CD8-positive, alpha-beta memory T cell (primary cell): ENCODE data around the gene ADAM10. TPM values are rescaled to one million over a fixed set of nuclear protein-coding genes. Genes with fewer than 3 reads are reported as not detected.
A peak's percentile ranks its signal among the peaks of the same experiment; 100 is the strongest.

ENCODE experiments used
- CTCF ChIA-PET: fragments of 350-600 bp; sonication (Branson Sonifier 250); formaldehyde crosslinking; loops from one replicate; lab custom pipeline; 2021; ENCODE audit warnings: antibody characterized with exemption; lab: Charles Lee
- POLR2A ChIA-PET: fragments of 350-600 bp; sonication (Branson Sonifier 250); formaldehyde crosslinking; loops from one replicate; lab custom pipeline; 2021; ENCODE audit warnings: antibody characterized with exemption; lab: Charles Lee
- DNase-seq, 5 donors: peaks; one replicate each; pipeline versions ENCODE4 v3.0.0 to v3.0.0-alpha.2; 2020 to 2022; ENCODE audit warnings: mixed read lengths in 1 of 5
- H3K27ac ChIP-seq: one replicate; pipeline ENCODE4 v1.7.0; 2013; ENCODE audit warnings: low read depth, mild to moderate bottlenecking, low read length, moderate library complexity
- H3K27me3 ChIP-seq: 2 replicates; pipeline ENCODE4 v1.7.0; 2013; ENCODE audit warnings: low read length, mild to moderate bottlenecking; ENCODE audit not compliant: insufficient read depth, poor library complexity, severe bottlenecking
- H3K36me3 ChIP-seq: 2 replicates; pipeline ENCODE4 v1.7.0; 2013; ENCODE audit warnings: mild to moderate bottlenecking, low read length, moderate library complexity; ENCODE audit not compliant: insufficient read depth
- H3K4me1 ChIP-seq: 2 replicates; pipeline ENCODE4 v1.7.0; 2013; ENCODE audit warnings: mild to moderate bottlenecking, low read length, moderate library complexity; ENCODE audit not compliant: insufficient read depth
- H3K4me3 ChIP-seq: 2 replicates; pipeline ENCODE4 v1.7.0; 2013; ENCODE audit warnings: mild to moderate bottlenecking, low read length
- H3K9me3 ChIP-seq: 2 replicates; pipeline ENCODE4 v1.7.0; 2013; ENCODE audit warnings: mild to moderate bottlenecking, low read length
- H3K27ac Mint-ChIP-seq, 8 donors: one replicate each; pipeline ENCODE4 v1.8.0; 2020 to 2021; ENCODE audit warnings: mixed read lengths in 8 of 8, mild to moderate bottlenecking in 6 of 8, inconsistent platforms in 3 of 8, moderate library complexity in 3 of 8
- H3K27me3 Mint-ChIP-seq, 2 donors: one replicate each; pipeline ENCODE4 v1.8.0; 2020 to 2021; ENCODE audit warnings: mixed read lengths in 2 of 2, mild to moderate bottlenecking in 1 of 2, moderate library complexity in 1 of 2
- H3K36me3 Mint-ChIP-seq, 3 donors: one replicate each; pipeline ENCODE4 v1.8.0; 2020 to 2021; ENCODE audit warnings: mixed read lengths in 3 of 3, inconsistent platforms in 1 of 3, mild to moderate bottlenecking in 1 of 3
- H3K4me1 Mint-ChIP-seq, 3 donors: one replicate each; pipeline ENCODE4 v1.8.0; 2020 to 2021; ENCODE audit warnings: mixed read lengths in 3 of 3, inconsistent platforms in 1 of 3, mild to moderate bottlenecking in 1 of 3
- H3K4me3 Mint-ChIP-seq, 7 donors: one replicate each; pipeline ENCODE4 v1.8.0; 2020 to 2021; ENCODE audit warnings: mixed read lengths in 7 of 7, mild to moderate bottlenecking in 6 of 7, moderate library complexity in 4 of 7, inconsistent platforms in 2 of 7
- H3K9me3 Mint-ChIP-seq, 5 donors: one replicate each; pipeline ENCODE4 v1.8.0; 2020 to 2022; ENCODE audit warnings: mixed read lengths in 5 of 5, mild to moderate bottlenecking in 3 of 5, moderate library complexity in 2 of 5, inconsistent platforms in 1 of 5
- polyA plus RNA-seq: library from polyadenylated mRNA; unstranded; fragments of 300-500 nt; fragmentation: Illumina TruSeq; gene quantifications from one replicate; pipeline ENCODE4 v1.2.3, GENCODE V29; 2021
- total RNA-seq, 2 experiments: library from RNA; stranded (reverse); gene quantifications; one replicate each; pipeline ENCODE4 v1.2.3, GENCODE V29; 2021

The ADAM10 gene
- total and polyA plus RNA-seq, 3 experiments from 2014 or later: 81.6 to 120 (median 86.6) TPM

GRCh38 chr15:58632789-58633188 lies 116.7 kb downstream of the ADAM10 start:
- H3K27me3 Mint-ChIP-seq: peaks cover 0 to 2% of the 10 kb centered on the region in 2 donors
- H3K4me1 ChIP-seq: peaks cover 13% of the 10 kb centered on the region
- ChIA-PET POLR2A (no interaction called here), CTCF (no interaction called here)
- peak overlapping the region in 3 of 8 donors; percentile 20 to 40 (median 36) for H3K27ac Mint-ChIP-seq
- H3K9me3 ChIP-seq: no peaks in the 10 kb centered on the region
- H3K4me3 Mint-ChIP-seq: no peak overlapping the region
- H3K9me3 Mint-ChIP-seq: no peaks in the 10 kb centered on the region
- H3K27me3 ChIP-seq: no peaks in the 10 kb centered on the region
- H3K27ac ChIP-seq: no peak overlapping the region
- peaks cover 20 to 44% (median 21%) of the 10 kb centered on the region in 3 donors for H3K36me3 Mint-ChIP-seq
- no peak for DNase-seq
- H3K36me3 ChIP-seq: no peaks in the 10 kb centered on the region
- peaks cover 32 to 53% (median 43%) of the 10 kb centered on the region in 3 donors for H3K4me1 Mint-ChIP-seq
- H3K4me3 ChIP-seq: no peak overlapping the region

DNA sequence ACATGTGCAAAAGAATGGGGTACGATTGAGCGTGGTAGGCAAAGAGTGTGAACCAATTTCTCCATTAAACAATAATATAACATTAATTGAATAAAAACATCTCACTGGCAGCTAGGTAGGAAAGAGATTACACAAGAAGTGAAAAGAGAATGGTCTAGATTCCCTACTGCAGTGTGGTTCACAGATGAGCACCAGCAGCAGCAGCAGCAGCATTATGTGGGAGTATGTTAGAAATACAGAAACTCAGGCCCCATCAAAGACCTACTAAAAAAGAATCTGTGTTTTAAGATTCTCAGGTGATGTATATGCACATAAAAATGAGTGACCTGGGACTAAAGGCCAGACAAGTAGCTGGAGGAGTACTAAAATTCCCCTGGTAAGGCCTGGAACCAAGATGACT lies 118.2 kb downstream of the ADAM10 start:
- Histone ChIP-seq H3K27me3 (no peaks in the 10 kb centered on the region), H3K27ac (no peak overlapping the region), H3K9me3 (no peaks in the 10 kb centered on the region), H3K4me1 (peaks cover 22% of the 10 kb centered on the region), H3K36me3 (no peaks in the 10 kb centered on the region), H3K4me3 (no peak overlapping the region)
- peaks cover 42 to 63% (median 58%) of the 10 kb centered on the region in 3 donors for H3K4me1 Mint-ChIP-seq
- peaks cover 0 to 2% of the 10 kb centered on the region in 2 donors for H3K27me3 Mint-ChIP-seq
- POLR2A ChIA-PET: no interaction called here
- no peaks in the 10 kb centered on the region for H3K9me3 Mint-ChIP-seq
- CTCF ChIA-PET: no interaction called here
- H3K36me3 Mint-ChIP-seq: peaks cover 15 to 46% (median 20%) of the 10 kb centered on the region in 3 donors
- DNase-seq: no peak
- no peak overlapping the region for H3K4me3 Mint-ChIP-seq
- peak overlapping the region; percentile 64 to 95 (median 82) for H3K27ac Mint-ChIP-seq

DNA sequence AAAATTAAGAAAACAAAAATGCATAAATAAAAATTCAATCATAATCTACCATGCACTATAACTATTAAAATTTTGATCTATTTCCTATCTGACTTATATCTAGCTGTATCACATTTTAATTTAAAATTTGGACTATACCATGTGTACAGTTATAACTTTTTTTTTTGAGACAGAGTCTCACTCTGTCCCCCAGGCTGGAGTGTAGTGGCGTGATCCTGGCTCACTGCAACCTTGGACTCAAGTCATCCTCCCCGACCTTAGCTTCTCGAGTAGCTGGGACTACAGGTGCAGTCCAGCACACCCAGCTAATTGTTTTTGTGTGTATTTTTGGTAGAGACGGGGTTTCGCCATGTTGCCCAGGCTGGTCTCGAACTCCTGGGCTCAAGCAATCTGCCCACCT lies 119.9 kb downstream of the ADAM10 start:
- H3K4me3 Mint-ChIP-seq: peak overlapping the region in 1 of 7 donors; percentile 90
- DNase-seq: no peak
- Histone ChIP-seq H3K27ac (no peak overlapping the region), H3K4me3 (no peak overlapping the region), H3K4me1 (peaks cover 22% of the 10 kb centered on the region), H3K27me3 (no peaks in the 10 kb centered on the region), H3K36me3 (peaks cover 4% of the 10 kb centered on the region), H3K9me3 (no peaks in the 10 kb centered on the region)
- ChIA-PET POLR2A (no interaction called here), CTCF (no interaction called here)
- peaks cover 0 to 2% of the 10 kb centered on the region in 2 donors for H3K27me3 Mint-ChIP-seq
- H3K4me1 Mint-ChIP-seq: peaks cover 52 to 74% (median 70%) of the 10 kb centered on the region in 3 donors
- H3K9me3 Mint-ChIP-seq: no peaks in the 10 kb centered on the region
- H3K27ac Mint-ChIP-seq: peak overlapping the region in 6 of 8 donors; percentile 63 to 99 (median 86)
- peaks cover 23 to 57% (median 30%) of the 10 kb centered on the region in 3 donors for H3K36me3 Mint-ChIP-seq

DNA sequence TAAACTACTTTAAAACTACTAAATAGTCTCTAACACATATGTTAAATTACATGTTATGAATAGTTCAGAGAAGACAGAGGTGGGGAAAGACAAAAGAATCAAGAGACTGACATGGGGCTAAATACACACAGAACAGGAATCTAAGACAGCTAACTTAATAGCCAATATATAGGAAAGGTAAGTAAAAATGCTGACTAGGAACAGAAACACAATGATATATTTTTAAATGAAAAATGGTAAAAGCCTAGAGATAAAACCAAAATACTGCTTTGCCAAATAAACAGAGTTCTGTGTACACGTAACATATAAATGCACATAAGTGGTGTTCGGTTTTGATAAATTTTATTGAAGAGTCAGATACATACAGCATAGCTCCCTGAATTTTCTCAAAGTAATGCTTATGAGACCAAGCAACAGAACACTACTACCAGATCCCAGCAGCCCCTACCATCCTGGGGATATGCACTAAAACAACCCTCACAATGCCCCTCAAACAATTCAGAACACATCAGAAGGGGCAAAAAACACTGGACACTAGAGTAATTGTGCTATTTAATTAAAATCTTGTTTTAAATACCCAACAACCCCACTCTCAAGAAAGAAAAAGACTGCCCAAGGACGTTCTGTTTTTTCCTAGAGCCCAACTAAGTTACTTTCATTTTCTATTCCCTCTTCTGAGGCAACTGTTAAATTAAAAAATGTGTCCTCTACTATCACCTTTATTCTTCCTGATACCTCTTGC lies 121.1 kb downstream of the ADAM10 start:
- Histone ChIP-seq H3K4me3 (peak overlapping the region; percentile 39), H3K36me3 (peaks cover 4% of the 10 kb centered on the region), H3K27ac (peak overlapping the region; percentile 66), H3K9me3 (no peaks in the 10 kb centered on the region), H3K4me1 (peaks cover 22% of the 10 kb centered on the region), H3K27me3 (no peaks in the 10 kb centered on the region)
- Mint-ChIP-seq H3K36me3 (peaks cover 25 to 57% (median 30%) of the 10 kb centered on the region in 3 donors), H3K9me3 (peaks cover 0 to 3% (median 0%) of the 10 kb centered on the region in 5 donors), H3K4me1 (peaks cover 52 to 76% (median 74%) of the 10 kb centered on the region in 3 donors), H3K27ac (peak overlapping the region; percentile 92 to 99 (median 96)), H3K27me3 (peaks cover 0 to 2% of the 10 kb centered on the region in 2 donors), H3K4me3 (peak overlapping the region; percentile 51 to 91 (median 87))
- POLR2A ChIA-PET: interaction anchor here (1.2 kb wide), 1 partner anchor 121 kb away, joined by 3 read pairs; the partner anchor contains the start of gene ADAM10
- DNase-seq: peak in 1 of 5 donors; percentile 28
- CTCF ChIA-PET: no interaction called here

DNA sequence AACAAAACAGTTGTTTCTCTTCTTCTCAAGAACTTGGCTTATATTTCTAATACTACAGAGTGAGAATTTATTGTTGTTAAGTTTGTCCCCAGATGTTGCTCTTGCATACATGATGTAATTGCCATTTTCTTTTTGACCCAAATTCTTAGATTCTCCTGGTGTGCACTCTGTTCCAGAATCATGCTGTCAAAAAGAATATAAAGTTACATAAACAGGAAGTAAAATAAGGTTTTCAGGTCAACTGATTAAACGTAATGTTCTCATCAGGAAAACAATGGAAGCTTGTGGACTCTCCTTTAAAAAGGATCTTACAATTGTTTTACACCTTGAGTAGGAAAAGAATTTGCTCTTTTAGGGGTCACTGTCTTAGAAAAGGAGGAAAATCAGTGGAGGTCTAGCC lies 121.8 kb downstream of the ADAM10 start:
- peaks cover 0 to 2% of the 10 kb centered on the region in 2 donors for H3K27me3 Mint-ChIP-seq
- peak overlapping the region; percentile 92 to 99 (median 96) for H3K27ac Mint-ChIP-seq
- H3K36me3 ChIP-seq: peaks cover 4% of the 10 kb centered on the region
- ChIA-PET CTCF (no interaction called here), POLR2A (interaction anchor here (1.2 kb wide), 1 partner anchor 122 kb away, joined by 3 read pairs; the partner anchor contains the start of gene ADAM10)
- no peaks in the 10 kb centered on the region for H3K9me3 ChIP-seq
- peaks cover 0 to 3% (median 0%) of the 10 kb centered on the region in 5 donors for H3K9me3 Mint-ChIP-seq
- H3K4me1 Mint-ChIP-seq: peaks cover 59 to 79% (median 76%) of the 10 kb centered on the region in 3 donors
- H3K27me3 ChIP-seq: no peaks in the 10 kb centered on the region
- DNase-seq: peak in 1 of 5 donors; percentile 16
- H3K36me3 Mint-ChIP-seq: peaks cover 23 to 56% (median 33%) of the 10 kb centered on the region in 3 donors
- H3K27ac ChIP-seq: peak overlapping the region; percentile 66
- peaks cover 29% of the 10 kb centered on the region for H3K4me1 ChIP-seq
- no peak overlapping the region for H3K4me3 ChIP-seq
- H3K4me3 Mint-ChIP-seq: peak overlapping the region; percentile 51 to 91 (median 87)

DNA sequence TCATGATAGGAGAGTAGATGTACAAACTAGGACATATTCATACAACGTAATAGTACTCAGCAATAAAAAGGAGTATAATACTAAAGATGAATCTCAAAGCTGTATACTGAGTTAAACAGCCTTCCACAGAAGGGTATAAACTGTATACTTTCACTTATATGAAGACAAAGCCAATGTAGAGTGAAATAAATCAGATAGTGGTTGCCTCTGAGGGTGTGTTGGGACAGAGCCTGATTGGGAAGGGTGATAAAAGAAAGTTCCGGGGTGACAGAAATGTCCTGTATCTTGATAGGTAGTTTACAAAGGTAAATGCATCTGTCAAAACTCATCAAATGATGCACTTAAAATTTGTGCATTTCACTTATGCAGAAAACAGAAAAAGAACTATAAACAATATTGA lies 122.5 kb downstream of the ADAM10 start:
- Mint-ChIP-seq H3K27ac (peak overlapping the region; percentile 92 to 99 (median 96)), H3K36me3 (peaks cover 23 to 51% (median 33%) of the 10 kb centered on the region in 3 donors), H3K4me3 (peak overlapping the region; percentile 51 to 91 (median 87)), H3K9me3 (peaks cover 0 to 3% (median 0%) of the 10 kb centered on the region in 5 donors), H3K4me1 (peaks cover 65 to 84% (median 81%) of the 10 kb centered on the region in 3 donors), H3K27me3 (peaks cover 0 to 2% of the 10 kb centered on the region in 2 donors)
- Histone ChIP-seq H3K27me3 (no peaks in the 10 kb centered on the region), H3K9me3 (no peaks in the 10 kb centered on the region), H3K27ac (no peak overlapping the region), H3K4me3 (peak overlapping the region; percentile 19), H3K4me1 (peaks cover 30% of the 10 kb centered on the region), H3K36me3 (peaks cover 4% of the 10 kb centered on the region)
- DNase-seq: no peak
- ChIA-PET POLR2A (no interaction called here), CTCF (no interaction called here)

- peak overlapping the region; percentile 74 to 96 (median 88) for H3K27ac Mint-ChIP-seq
- no peak overlapping the region for H3K4me3 ChIP-seq
- POLR2A ChIA-PET: no interaction called here
- H3K4me1 Mint-ChIP-seq: peaks cover 69 to 88% (median 84%) of the 10 kb centered on the region in 3 donors
- no peaks in the 10 kb centered on the region for H3K27me3 ChIP-seq
- no peak overlapping the region for H3K27ac ChIP-seq
- H3K4me1 ChIP-seq: peaks cover 30% of the 10 kb centered on the region
- H3K9me3 Mint-ChIP-seq: peaks cover 0 to 3% (median 0%) of the 10 kb centered on the region in 5 donors
- peaks cover 4% of the 10 kb centered on the region for H3K36me3 ChIP-seq
- CTCF ChIA-PET: no interaction called here
- H3K36me3 Mint-ChIP-seq: peaks cover 23 to 53% (median 30%) of the 10 kb centered on the region in 3 donors
- H3K9me3 ChIP-seq: no peaks in the 10 kb centered on the region
- peak overlapping the region in 5 of 7 donors; percentile 18 to 52 (median 35) for H3K4me3 Mint-ChIP-seq
- H3K27me3 Mint-ChIP-seq: peaks cover 0 to 2% of the 10 kb centered on the region in 2 donors
- no peak for DNase-seq
Measured at GRCh38 chr15:58626378-58626777, 123.1 kb downstream of the ADAM10 start.

DNA sequence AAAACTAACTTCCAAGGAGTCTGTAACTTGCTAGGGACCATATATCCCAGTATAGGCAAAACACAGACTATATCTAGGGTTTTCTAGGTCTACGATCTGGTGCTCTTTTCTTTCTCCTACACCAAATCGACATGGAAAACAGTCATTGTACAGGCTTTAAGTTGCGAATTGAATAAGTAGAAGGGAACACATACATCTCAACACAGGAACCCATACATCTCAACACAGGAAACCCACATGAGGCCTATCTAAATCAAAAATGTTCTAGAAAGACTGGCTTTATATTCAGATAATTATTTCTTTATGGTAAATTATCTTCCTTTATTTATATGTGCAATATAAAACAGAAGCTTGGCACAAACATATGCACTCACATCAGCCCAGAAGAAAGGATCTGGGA lies 126.6 kb downstream of the ADAM10 start:
- H3K27me3 ChIP-seq: no peaks in the 10 kb centered on the region
- H3K4me1 ChIP-seq: peaks cover 18% of the 10 kb centered on the region
- H3K9me3 Mint-ChIP-seq: peaks cover 0 to 4% (median 2%) of the 10 kb centered on the region in 5 donors
- CTCF ChIA-PET: no interaction called here
- POLR2A ChIA-PET: no interaction called here
- H3K4me3 ChIP-seq: no peak overlapping the region
- peaks cover 27 to 65% (median 45%) of the 10 kb centered on the region in 3 donors for H3K36me3 Mint-ChIP-seq
- H3K36me3 ChIP-seq: peaks cover 9% of the 10 kb centered on the region
- peaks cover 60 to 68% (median 67%) of the 10 kb centered on the region in 3 donors for H3K4me1 Mint-ChIP-seq
- peak overlapping the region; percentile 61 to 95 (median 76) for H3K27ac Mint-ChIP-seq
- H3K9me3 ChIP-seq: no peaks in the 10 kb centered on the region
- no peaks in the 10 kb centered on the region for H3K27me3 Mint-ChIP-seq
- no peak for DNase-seq
- no peak overlapping the region for H3K27ac ChIP-seq
- H3K4me3 Mint-ChIP-seq: peak overlapping the region in 4 of 7 donors; percentile 24 to 76 (median 66)
